Cardiac atrium fibroblast (primary cell): ENCODE measurements around the gene LAYN. TPM values are rescaled to one million over a fixed set of nuclear protein-coding genes. Genes with fewer than 3 reads are reported as not detected.

Source experiments
- total RNA-seq: library from RNA; depleted of rRNA; stranded (reverse); fragments of >200 nt; gene quantifications from 2 replicates; pipeline ENCODE4 v1.2.3, GENCODE V29; 2015

LAYN gene
- 2.5 and 9.6 TPM in 2 replicates for total RNA-seq

GRCh38 chr11:111540114-111540936, at the start of gene LAYN:
LAYN (plus strand) TSS chr11:111540720; CDS start chr11:111540844, 124 bp downstream.

GRCh38 chr11:111512296-111513239, 28.0 kb upstream of the LAYN start, which contains the start of gene BTG4:
BTG4 (minus strand) TSS chr11:111512386; CDS start chr11:111498776, 13,610 bp downstream.

GRCh38 chr11:111514216-111515031, 26.1 kb upstream of the LAYN start, which contains the start of gene HOATZ:
HOATZ (plus strand) TSS chr11:111514778; CDS start chr11:111514785, 7 bp downstream.

GRCh38 chr11:111601979-111602864, 61.7 kb downstream of the LAYN start, which contains the start of gene SIK2:
SIK2 (plus strand) TSS chr11:111602449; CDS start chr11:111602564, 115 bp downstream.

Other genes starting within 250 kb of the LAYN start
- not detected in 2 replicates for gene POU2AF3, start 242.2 kb upstream of the LAYN start, total RNA-seq
- not detected in 2 replicates for gene POU2AF1, start 161.4 kb upstream of the LAYN start, total RNA-seq
- gene BTG4, start 28.3 kb upstream of the LAYN start, total RNA-seq, result not detected in 2 replicates
- not detected in 2 replicates for gene HOATZ, start 25.9 kb upstream of the LAYN start, total RNA-seq
- 8.1 and 13.4 TPM in 2 replicates for gene SIK2, start 61.7 kb downstream of the LAYN start, total RNA-seq
- gene PPP2R1B, start 225.7 kb downstream of the LAYN start, total RNA-seq, result 17.1 and 24.1 TPM in 2 replicates